Stimulated activated naive CD4-positive, alpha-beta T cell (primary cell): ENCODE measurements around the gene RUFY3.

Source experiments
- DNase-seq, 6 experiments: peaks; one replicate each; lab custom pipeline; 2025; lab: John Stamatoyannopoulos, UW

Gene RUFY3

DNA sequence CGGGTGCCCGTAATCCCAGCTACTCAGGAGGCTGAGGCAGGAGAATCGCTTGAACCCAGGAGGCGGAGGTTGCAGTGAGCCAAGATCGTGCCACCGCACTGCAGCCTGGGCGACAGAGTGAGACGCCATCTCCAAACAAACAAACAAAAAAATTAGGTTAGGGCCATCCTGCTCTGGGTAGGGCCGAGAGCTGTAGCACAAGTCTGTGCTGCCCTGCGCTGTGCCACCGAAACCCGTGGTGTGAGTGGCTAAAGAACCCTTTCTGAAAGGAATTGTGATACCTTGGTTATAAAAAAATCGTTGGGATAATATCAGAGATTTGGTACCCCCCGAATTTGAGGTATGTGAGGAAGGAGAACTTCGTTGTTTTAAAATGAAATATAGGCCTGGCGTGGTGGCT, 118.9 kb downstream of the RUFY3 start:
- peak in 4 of 6 experiments; percentile 2 to 14 (median 12) for DNase-seq

DNA sequence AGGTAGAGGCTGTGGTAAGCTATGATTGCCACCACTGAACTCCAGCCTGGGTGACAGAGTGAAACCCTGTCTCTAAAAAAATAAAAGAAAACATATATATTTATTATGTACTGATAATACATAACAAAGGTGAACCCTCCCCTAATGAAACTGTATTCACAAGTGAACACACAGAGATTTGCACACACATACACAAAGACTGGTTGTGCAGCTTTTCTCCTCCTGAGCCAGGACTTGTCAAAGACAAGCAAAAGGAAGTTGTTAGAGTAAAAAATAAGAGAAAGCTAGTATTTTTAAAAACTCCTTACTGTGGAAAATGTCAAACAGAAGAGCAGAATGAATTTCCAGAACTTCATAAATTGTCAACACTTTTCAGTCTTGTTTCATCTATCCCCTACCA, 119.4 kb downstream of the RUFY3 start:
- no peak for DNase-seq

DNA sequence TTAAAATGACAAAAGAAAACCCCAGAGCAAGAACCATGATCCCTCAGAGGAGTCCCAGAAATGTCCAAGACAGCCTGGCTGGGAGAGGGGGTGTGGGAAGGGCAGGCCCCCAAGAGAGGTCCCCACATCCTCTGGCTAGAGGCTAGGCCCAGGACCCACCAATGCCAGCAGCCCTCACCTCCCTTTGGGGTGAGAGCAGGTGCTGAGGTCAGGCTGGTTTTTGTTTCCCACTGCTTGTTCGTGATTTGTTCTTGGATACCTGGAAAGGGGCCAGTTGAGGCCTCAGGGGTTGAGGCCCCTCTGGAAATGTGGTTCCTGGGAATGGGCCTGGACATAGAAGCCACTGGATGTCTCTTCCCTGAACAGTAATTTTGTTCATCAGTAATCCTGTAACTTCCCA, 120.2 kb downstream of the RUFY3 start:
- no peak for DNase-seq

DNA sequence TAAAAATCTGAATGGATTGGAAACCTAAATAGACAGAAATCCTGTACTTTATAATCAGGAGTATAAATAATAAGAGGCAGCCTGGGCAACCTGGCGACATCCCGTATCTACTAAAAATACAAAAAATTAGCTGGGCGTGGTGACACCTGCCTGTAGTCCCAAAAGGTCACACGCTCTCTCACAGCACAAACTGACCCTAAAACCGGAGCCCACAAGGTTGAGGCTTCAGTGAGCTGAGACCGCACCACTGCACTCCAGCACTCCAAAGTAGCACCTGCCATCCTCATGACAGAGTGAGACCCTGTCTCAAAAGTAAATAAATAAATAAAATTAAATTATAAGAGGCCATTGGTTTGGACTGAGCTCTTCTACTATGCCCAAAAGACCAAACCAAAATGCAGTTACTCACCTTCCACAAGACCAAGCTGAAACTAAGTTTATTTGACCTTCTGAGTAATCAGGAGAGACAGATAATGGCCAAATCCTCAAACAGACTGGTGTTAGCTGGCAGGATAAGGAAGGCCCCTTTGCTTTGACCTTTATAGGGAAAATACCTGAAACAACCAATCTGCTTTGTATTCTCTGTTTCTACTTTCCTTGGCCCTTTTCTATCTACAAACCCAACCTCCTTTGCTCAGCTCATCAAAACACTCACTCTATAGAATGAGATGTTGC, 121.1 kb downstream of the RUFY3 start:
- DNase-seq, result no peak

DNA sequence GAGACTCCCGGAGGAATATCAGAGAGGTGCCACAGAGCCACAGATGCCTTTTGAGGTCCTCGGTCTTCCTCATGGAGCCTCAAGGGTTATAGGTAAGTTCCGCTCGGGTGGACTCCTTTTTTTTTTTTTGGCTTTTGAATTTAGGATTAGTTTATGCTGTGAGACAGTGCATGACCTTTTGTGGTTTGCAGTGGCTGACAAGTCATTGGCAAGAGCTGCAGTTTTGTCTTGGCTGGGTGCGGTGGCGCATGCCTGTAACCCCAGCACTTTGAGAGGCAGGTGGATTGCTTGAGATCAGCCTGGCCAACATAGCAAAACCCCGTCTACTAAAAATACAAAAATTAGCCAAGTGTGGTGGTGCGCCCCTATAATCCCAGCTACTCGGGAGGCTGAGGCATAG, 122.4 kb downstream of the RUFY3 start:
- no peak for DNase-seq

DNA sequence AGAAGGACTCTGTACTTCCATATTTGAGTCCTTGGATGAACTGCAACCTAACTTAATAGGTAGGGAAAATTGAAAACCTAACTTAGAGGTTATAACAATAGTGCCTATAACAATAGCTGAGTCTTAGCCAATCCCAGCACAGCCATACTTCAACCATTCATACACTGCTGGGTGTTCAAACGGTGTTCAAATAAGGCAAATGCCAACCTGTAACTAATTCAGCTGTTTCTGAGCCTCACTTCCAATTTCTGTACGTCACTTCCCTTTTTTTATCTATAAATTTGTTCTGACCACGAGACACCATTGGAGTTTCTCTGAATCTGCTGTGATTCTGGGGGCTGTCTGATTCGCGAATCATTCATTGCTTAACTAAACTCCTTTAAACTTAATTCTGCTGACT, 127.5 kb downstream of the RUFY3 start:
- no peak for DNase-seq

DNA sequence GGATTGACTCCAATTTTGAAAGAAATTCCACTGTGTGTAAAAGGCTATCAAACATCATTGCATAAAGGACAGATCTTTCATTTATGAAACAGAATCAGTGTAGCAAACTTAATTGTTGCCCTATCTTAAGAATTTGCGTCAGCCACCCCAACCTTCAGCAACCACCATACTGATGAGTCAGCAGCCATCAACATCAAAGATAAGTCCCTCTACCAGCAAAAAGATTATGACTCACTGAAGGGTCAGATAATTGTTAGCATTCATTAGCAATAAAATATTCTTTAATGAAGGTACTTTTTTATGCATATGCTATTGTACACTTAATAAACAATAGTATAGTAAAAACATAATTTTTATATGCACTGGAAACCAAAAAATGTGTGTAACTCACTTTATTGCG, 133.7 kb downstream of the RUFY3 start:
- DNase-seq, result no peak
